HG03565 (cell line): ENCODE data around the gene OBSCN.

Source experiments
- ATAC-seq: cut with Tn5 transposase; IDR thresholded peaks from one replicate; pipeline ENCODE4 v1.9.1; 2021; ENCODE audit warnings: mild to moderate bottlenecking, moderate library complexity; ENCODE audit not compliant: unreplicated experiment

The OBSCN gene

GRCh38 chr1:228364068-228364705 lies 156.3 kb downstream of the OBSCN start:
- ATAC-seq = no peak

GRCh38 chr1:228364706-228365213 lies 156.9 kb downstream of the OBSCN start:
- ATAC-seq = no peak

GRCh38 chr1:228365271-228366061 lies 157.6 kb downstream of the OBSCN start:
- ATAC-seq = no peak

- ATAC-seq = no peak
Observed at GRCh38 chr1:228366062-228366865, 158.4 kb downstream of the OBSCN start.

GRCh38 chr1:228366866-228367741 lies 159.3 kb downstream of the OBSCN start:
- ATAC-seq = no peak

- ATAC-seq = no peak
Observed at GRCh38 chr1:228367798-228368791, 160.3 kb downstream of the OBSCN start.

- no peak for ATAC-seq
Observed at GRCh38 chr1:228368801-228369607, 161.2 kb downstream of the OBSCN start.

- ATAC-seq = no peak
Observed at GRCh38 chr1:228369608-228370438, 162.0 kb downstream of the OBSCN start.

GRCh38 chr1:228370439-228370940 lies 162.6 kb downstream of the OBSCN start:
- ATAC-seq = no peak

- ATAC-seq = no peak
Observed at GRCh38 chr1:228370941-228371740, 163.3 kb downstream of the OBSCN start.

GRCh38 chr1:228371741-228372182 lies 163.9 kb downstream of the OBSCN start:
- no peak for ATAC-seq

GRCh38 chr1:228372183-228373003 lies 164.5 kb downstream of the OBSCN start:
- no peak for ATAC-seq

GRCh38 chr1:228373004-228373680 lies 165.3 kb downstream of the OBSCN start:
- ATAC-seq = no peak

- no peak for ATAC-seq
Observed at GRCh38 chr1:228373681-228374571, 166.1 kb downstream of the OBSCN start.
